BLaER1 (cell line): ENCODE data around the gene PABPN1L.
A peak's percentile ranks its signal among the peaks of the same experiment; 100 is the strongest.

ENCODE experiments used
- H3K27ac ChIP-seq: shearing (Covaris generic); formaldehyde crosslinking; 2 replicates; pipeline ENCODE4 v1.8.1; 2022
- H3K27me3 ChIP-seq: shearing (Covaris generic); formaldehyde crosslinking; 2 replicates; pipeline ENCODE4 v1.8.1; 2022
- H3K36me3 ChIP-seq: shearing (Covaris generic); formaldehyde crosslinking; 2 replicates; pipeline ENCODE4 v1.8.1; 2022
- H3K4me1 ChIP-seq: shearing (Covaris generic); formaldehyde crosslinking; 2 replicates; pipeline ENCODE4 v1.8.1; 2022
- H3K4me2 ChIP-seq: shearing (Covaris generic); formaldehyde crosslinking; 2 replicates; pipeline ENCODE4 v1.8.1; 2022
- H3K4me3 ChIP-seq: shearing (Covaris generic); formaldehyde crosslinking; 2 replicates; pipeline ENCODE4 v1.8.1; 2022
- H3K9ac ChIP-seq: shearing (Covaris generic); formaldehyde crosslinking; 2 replicates; pipeline ENCODE4 v1.8.1; 2022
- H3K9me3 ChIP-seq: shearing (Covaris generic); formaldehyde crosslinking; 2 replicates; pipeline ENCODE4 v1.8.1; 2022
- H4K20me1 ChIP-seq: shearing (Covaris generic); formaldehyde crosslinking; 2 replicates; pipeline ENCODE4 v1.8.1; 2022
- Cebpa-rat ChIP-seq: shearing (Covaris generic); IDR thresholded peaks from 2 replicates; pipeline ENCODE4 v1.8.1; 2022

PABPN1L gene

GRCh38 chr16:88855176-88855575 lies 11.3 kb downstream of the PABPN1L start:
- Histone ChIP-seq H3K9me3 (no peaks in the 10 kb centered on the region), H3K4me3 (no peak overlapping the region), H3K27me3 (no peaks in the 10 kb centered on the region), H4K20me1 (peaks cover 83% of the 10 kb centered on the region), H3K9ac (peak overlapping the region; percentile 31; the same call in 1 of the 2 replicates), H3K27ac (no peak overlapping the region), H3K4me1 (peaks cover 56% of the 10 kb centered on the region), H3K36me3 (peaks cover 30% of the 10 kb centered on the region), H3K4me2 (peak overlapping the region; percentile 97)
- TF ChIP-seq Cebpa-rat: no peak

GRCh38 chr16:88854306-88855111 lies 12.0 kb downstream of the PABPN1L start:
- Histone ChIP-seq H3K9ac (peak overlapping the region; percentile 31; the same call in 1 of the 2 replicates), H4K20me1 (peaks cover 83% of the 10 kb centered on the region), H3K4me3 (no peak overlapping the region), H3K27ac (no peak overlapping the region), H3K4me1 (peaks cover 49% of the 10 kb centered on the region), H3K4me2 (peak overlapping the region; percentile 97), H3K9me3 (no peaks in the 10 kb centered on the region), H3K27me3 (no peaks in the 10 kb centered on the region), H3K36me3 (peaks cover 37% of the 10 kb centered on the region)
- no peak for TF ChIP-seq Cebpa-rat

GRCh38 chr16:88853325-88853941 lies 13.0 kb downstream of the PABPN1L start:
- Histone ChIP-seq H3K27ac (0 out of 2 replicates have a peak overlapping the region, but pooled peaks have one; percentile 18), H3K27me3 (no peaks in the 10 kb centered on the region), H3K4me3 (no peak overlapping the region), H3K4me1 (peaks cover 39% of the 10 kb centered on the region), H3K9me3 (no peaks in the 10 kb centered on the region), H3K4me2 (no peak overlapping the region), H3K9ac (0 out of 2 replicates have a peak overlapping the region, but pooled peaks have one; percentile 10), H3K36me3 (peaks cover 48% of the 10 kb centered on the region), H4K20me1 (peaks cover 84% of the 10 kb centered on the region)
- TF ChIP-seq Cebpa-rat: no peak

- no peak overlapping the region for H3K4me3 ChIP-seq
Observed at GRCh38 chr16:88851616-88852015, 14.8 kb downstream of the PABPN1L start.

GRCh38 chr16:88850531-88851199 lies 15.8 kb downstream of the PABPN1L start:
- Histone ChIP-seq H3K27ac (no peak overlapping the region), H4K20me1 (peaks cover 94% of the 10 kb centered on the region), H3K9me3 (no peaks in the 10 kb centered on the region), H3K9ac (no peak overlapping the region), H3K4me1 (peaks cover 23% of the 10 kb centered on the region), H3K27me3 (no peaks in the 10 kb centered on the region), H3K4me3 (no peak overlapping the region), H3K4me2 (no peak overlapping the region), H3K36me3 (peaks cover 70% of the 10 kb centered on the region)
- no peak for TF ChIP-seq Cebpa-rat

More at GRCh38 chr16:88851616-88852015, 14.8 kb downstream of the PABPN1L start:
- Histone ChIP-seq H3K9me3 (no peaks in the 10 kb centered on the region), H4K20me1 (peaks cover 91% of the 10 kb centered on the region), H3K36me3 (peaks cover 63% of the 10 kb centered on the region), H3K4me2 (no peak overlapping the region), H3K27me3 (no peaks in the 10 kb centered on the region), H3K9ac (no peak overlapping the region; the same call in 1 of the 2 replicates), H3K4me1 (peaks cover 29% of the 10 kb centered on the region), H3K27ac (no peak overlapping the region)
- no peak for TF ChIP-seq Cebpa-rat

- no peak overlapping the region; the same call in 1 of the 2 replicates for H3K27ac ChIP-seq
- no peak overlapping the region for H3K9ac ChIP-seq
- peaks cover 94% of the 10 kb centered on the region for H4K20me1 ChIP-seq
- no peak overlapping the region for H3K4me3 ChIP-seq
- no peak overlapping the region for H3K4me2 ChIP-seq
- peaks cover 65% of the 10 kb centered on the region for H3K36me3 ChIP-seq
- TF ChIP-seq Cebpa-rat: no peak
- no peaks in the 10 kb centered on the region for H3K9me3 ChIP-seq
- peaks cover 15% of the 10 kb centered on the region; the same call in 1 of the 2 replicates for H3K4me1 ChIP-seq
- H3K27me3 ChIP-seq: no peaks in the 10 kb centered on the region
Observed at GRCh38 chr16:88848557-88848956, 17.9 kb downstream of the PABPN1L start.

- Histone ChIP-seq H3K4me2 (no peak overlapping the region), H4K20me1 (peaks cover 94% of the 10 kb centered on the region), H3K36me3 (peaks cover 69% of the 10 kb centered on the region), H3K4me3 (no peak overlapping the region), H3K9ac (no peak overlapping the region), H3K9me3 (no peaks in the 10 kb centered on the region), H3K4me1 (peaks cover 12% of the 10 kb centered on the region; the same call in 1 of the 2 replicates), H3K27me3 (no peaks in the 10 kb centered on the region), H3K27ac (no peak overlapping the region)
- no peak for TF ChIP-seq Cebpa-rat
Observed at GRCh38 chr16:88847654-88848053, 18.8 kb downstream of the PABPN1L start.

GRCh38 chr16:88846088-88846487 lies 20.4 kb downstream of the PABPN1L start:
- H3K9ac ChIP-seq: no peak overlapping the region
- no peak overlapping the region for H3K27ac ChIP-seq
- no peak overlapping the region for H3K4me2 ChIP-seq
- no peaks in the 10 kb centered on the region for H3K9me3 ChIP-seq
- H3K4me1 ChIP-seq: peaks cover 25% of the 10 kb centered on the region
- peaks cover 94% of the 10 kb centered on the region for H4K20me1 ChIP-seq
- H3K4me3 ChIP-seq: no peak overlapping the region
- TF ChIP-seq Cebpa-rat: no peak
- no peaks in the 10 kb centered on the region for H3K27me3 ChIP-seq
- H3K36me3 ChIP-seq: peaks cover 71% of the 10 kb centered on the region

GRCh38 chr16:88844419-88845036 lies 21.9 kb downstream of the PABPN1L start:
- Histone ChIP-seq H3K4me1 (peaks cover 40% of the 10 kb centered on the region), H3K9me3 (no peaks in the 10 kb centered on the region), H3K27me3 (no peaks in the 10 kb centered on the region), H3K27ac (no peak overlapping the region), H3K36me3 (peaks cover 59% of the 10 kb centered on the region), H3K9ac (no peak overlapping the region), H3K4me3 (no peak overlapping the region), H3K4me2 (no peak overlapping the region), H4K20me1 (peaks cover 94% of the 10 kb centered on the region)
- no peak for TF ChIP-seq Cebpa-rat
